Measurements from ENCODE around the gene ELF5.

ELF5 gene

GRCh38 chr11:34522188-34522587 lies 8.6 kb upstream of the ELF5 start:
- TF ChIP-seq, protein P1, sequence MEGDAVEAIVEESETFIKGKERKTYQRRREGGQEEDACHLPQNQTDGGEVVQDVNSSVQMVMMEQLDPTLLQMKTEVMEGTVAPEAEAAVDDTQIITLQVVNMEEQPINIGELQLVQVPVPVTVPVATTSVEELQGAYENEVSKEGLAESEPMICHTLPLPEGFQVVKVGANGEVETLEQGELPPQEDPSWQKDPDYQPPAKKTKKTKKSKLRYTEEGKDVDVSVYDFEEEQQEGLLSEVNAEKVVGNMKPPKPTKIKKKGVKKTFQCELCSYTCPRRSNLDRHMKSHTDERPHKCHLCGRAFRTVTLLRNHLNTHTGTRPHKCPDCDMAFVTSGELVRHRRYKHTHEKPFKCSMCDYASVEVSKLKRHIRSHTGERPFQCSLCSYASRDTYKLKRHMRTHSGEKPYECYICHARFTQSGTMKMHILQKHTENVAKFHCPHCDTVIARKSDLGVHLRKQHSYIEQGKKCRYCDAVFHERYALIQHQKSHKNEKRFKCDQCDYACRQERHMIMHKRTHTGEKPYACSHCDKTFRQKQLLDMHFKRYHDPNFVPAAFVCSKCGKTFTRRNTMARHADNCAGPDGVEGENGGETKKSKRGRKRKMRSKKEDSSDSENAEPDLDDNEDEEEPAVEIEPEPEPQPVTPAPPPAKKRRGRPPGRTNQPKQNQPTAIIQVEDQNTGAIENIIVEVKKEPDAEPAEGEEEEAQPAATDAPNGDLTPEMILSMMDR (IDR thresholded peaks at IDR 0.05) = no peak

DNA sequence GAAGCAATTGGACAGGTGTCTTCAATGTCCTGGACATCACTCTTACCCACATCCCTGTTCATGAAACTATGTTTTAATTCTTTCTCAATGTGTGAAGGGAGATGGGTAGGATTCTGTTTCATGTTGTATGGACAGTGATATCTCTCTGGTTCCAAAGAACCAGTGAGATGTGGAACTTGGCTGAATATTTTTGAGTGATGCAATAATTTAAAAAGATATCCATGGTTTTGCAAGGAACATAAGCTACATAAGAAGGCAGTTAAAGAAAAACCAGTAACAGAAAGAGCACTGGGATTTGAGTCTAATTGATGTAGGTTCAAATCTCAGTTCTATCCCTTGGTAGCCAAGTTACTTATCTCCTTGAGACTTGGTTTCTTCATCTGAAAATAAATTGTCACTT lies 7.7 kb upstream of the ELF5 start:
- TF ChIP-seq, protein P1 (IDR thresholded peaks at IDR 0.05) = no peak

- TF ChIP-seq, protein P1 (IDR thresholded peaks at IDR 0.05) = no peak
These were observed 6.1 kb upstream of the ELF5 start for GRCh38 chr11:34519595-34520235.

DNA sequence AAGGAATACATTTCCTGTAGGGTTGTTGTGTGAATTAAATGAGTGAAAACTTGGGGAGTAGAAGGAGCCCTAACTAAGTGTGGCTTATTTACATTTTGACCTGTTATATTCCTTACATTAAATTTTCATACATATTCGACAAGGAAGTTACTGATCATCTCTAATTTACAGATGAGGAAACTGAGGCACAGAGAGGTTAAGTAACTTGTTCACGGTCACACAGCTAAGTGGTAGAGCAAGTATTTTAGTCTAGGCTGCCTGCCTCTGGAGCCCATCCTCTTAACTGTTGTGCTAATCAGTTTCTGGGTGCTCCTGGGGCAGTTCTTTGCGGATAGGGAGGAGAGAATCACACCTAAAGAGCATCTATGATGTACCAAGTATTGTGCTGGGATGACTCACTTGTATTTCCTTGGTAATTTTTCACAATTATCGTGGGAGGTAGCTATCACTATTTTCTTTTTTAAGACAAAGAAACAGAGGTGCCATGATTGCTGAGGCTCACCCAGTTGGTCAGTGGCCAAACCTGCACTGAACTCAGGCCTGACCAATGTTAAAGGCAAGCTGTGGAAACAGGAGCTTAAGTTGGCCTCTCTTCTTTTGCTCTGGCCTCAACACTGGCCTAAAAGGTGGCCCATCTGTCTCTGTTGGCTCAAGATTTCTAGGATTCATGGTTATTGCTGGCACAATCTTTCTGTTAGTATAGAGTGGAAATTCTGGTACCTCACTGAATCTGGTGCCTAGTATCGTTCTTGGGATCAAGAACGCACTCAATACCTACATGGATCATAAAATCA lies 2.9 kb upstream of the ELF5 start:
- TF ChIP-seq, protein P1 (IDR thresholded peaks at IDR 0.05) = no peak

GRCh38 chr11:34514597-34514996 lies 1.0 kb upstream of the ELF5 start:
- TF ChIP-seq, protein P1 (IDR thresholded peaks at IDR 0.05) = no peak

DNA sequence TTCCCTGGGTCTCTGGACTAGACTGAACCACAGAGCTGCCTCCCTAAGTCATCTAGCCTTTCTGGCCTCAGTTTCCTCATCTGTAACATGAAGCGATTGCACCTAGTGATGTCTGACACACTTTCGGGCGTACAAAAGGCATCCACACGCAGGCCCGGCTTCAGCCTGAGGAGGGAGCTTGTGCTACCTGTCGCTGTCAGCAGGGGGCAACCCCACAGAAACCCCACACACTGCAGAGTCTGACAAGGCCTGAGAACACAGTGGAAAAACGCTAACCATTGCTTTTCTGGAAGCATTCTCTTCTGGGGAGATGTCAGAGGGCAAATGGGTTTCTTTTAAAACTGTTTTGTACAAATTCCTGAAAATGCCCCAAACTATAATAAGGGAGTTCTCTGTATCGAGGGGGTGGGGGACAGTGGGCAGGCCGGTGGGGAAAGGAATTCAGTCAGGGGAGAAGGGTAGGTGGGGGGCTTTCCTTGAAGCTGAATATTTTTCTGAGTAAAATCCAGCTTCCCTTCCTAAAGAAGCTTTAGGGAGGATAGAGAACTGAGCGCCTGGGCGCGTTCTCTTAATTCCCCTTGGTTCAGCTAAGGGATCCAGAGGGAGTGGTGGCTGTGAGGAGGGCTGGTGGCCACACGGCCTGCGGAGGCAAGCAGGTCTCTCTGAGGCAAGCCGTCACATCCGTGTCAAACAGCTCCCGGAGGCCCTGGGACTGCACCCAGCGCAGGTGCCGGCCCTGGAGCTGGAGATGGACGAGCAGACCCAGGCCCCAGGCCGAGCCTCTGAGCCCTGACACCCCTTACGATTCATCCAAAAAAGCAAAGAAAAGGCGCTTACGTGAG lies 533 bp downstream of the ELF5 start:
- TF ChIP-seq, protein P1 (IDR thresholded peaks at IDR 0.05) = peak; percentile 86

- TF ChIP-seq, protein P1 (IDR thresholded peaks at IDR 0.05) = no peak
These were observed 2.9 kb downstream of the ELF5 start for GRCh38 chr11:34510673-34511072.

All from LNCAP (cell line).